GM12878 (cell line): ENCODE data around the gene HES7. TPM values are rescaled to one million over a fixed set of nuclear protein-coding genes. Genes with fewer than 3 reads are reported as not detected.
A peak's percentile ranks its signal among the peaks of the same experiment; 100 is the strongest.

Experiments used
- ATAC-seq: fragments of 200-7000 bp; cut with Tn5 transposase; 3 replicates; pipeline ENCODE4 v1.9.1; 2020; ENCODE audit warnings: mild to moderate bottlenecking, moderate library complexity
- BruUV-seq: library from RNA; stranded (reverse); fragments of 400-500 nt; replicated peaks from 2 replicates; lab custom pipeline; 2021; lab: Mats Ljungman, UMichigan
- CTCF ChIA-PET: fragments of 300-600 bp; sonication (Branson Sonifier 250); formaldehyde crosslinking; extraction: SDS; loops from one replicate; lab custom pipeline; 2021; ENCODE audit warnings: inconsistent platforms; lab: Yijun Ruan, JAX
- POLR2A ChIA-PET: fragments of 350-600 bp; formaldehyde crosslinking; extraction: SDS; loops from one replicate; lab custom pipeline; 2021; ENCODE audit warnings: inconsistent platforms; lab: Charles Lee
- RAD21 ChIA-PET: fragments of 300-600 bp; sonication (Branson Sonifier 250); formaldehyde crosslinking; loops from one replicate; lab custom pipeline; 2023; ENCODE audit warnings: antibody characterized with exemption; ENCODE audit not compliant: unreplicated experiment; lab: Charles Lee
- SMC1A ChIA-PET: fragments of 300-600 bp; sonication (Branson Sonifier 250); formaldehyde crosslinking; loops from one replicate; lab custom pipeline; 2023; ENCODE audit not compliant: unreplicated experiment, uncharacterized antibody; lab: Charles Lee
- DNase-seq: peaks from one replicate; pipeline ENCODE4 v3.0.0-alpha.2; 2011; ENCODE audit warnings: low read depth, low spot score
- FAIRE-seq: peaks from 3 replicates; lab custom pipeline; 2011; peaks lifted over from hg19 to GRCh38; lab: Jason Lieb, UNC
- H2AFZ ChIP-seq: 2 replicates; pipeline ENCODE4 v1.6.0; 2011; ENCODE audit warnings: low read depth, low read length, control low read depth; ENCODE audit not compliant: control insufficient read depth
- H3K27ac ChIP-seq: 2 replicates; pipeline ENCODE4 v1.5.1; 2011; ENCODE audit warnings: control low read depth; ENCODE audit not compliant: control insufficient read depth, insufficient read depth
- H3K27me3 ChIP-seq, 2 experiments: replicated peaks in 1 of 2; 2 replicates each; pipeline versions ENCODE4 v1.6.0 to v1.6.1; 2011; ENCODE audit warnings: low read length in 1 of 2; ENCODE audit not compliant: control insufficient read depth in 2 of 2, insufficient read depth in 2 of 2
- H3K36me3 ChIP-seq, 2 experiments: 2 replicates each; pipeline ENCODE4 v1.5.1; 2011; ENCODE audit warnings: low read length in 1 of 2; ENCODE audit not compliant: control insufficient read depth in 2 of 2, insufficient read depth in 2 of 2
- H3K4me1 ChIP-seq: 2 replicates; pipeline ENCODE4 v1.6.1; 2011; ENCODE audit warnings: mild to moderate bottlenecking, low read length, moderate library complexity, mixed read lengths; ENCODE audit not compliant: control insufficient read depth, insufficient read depth
- H3K4me2 ChIP-seq: 2 replicates; pipeline ENCODE4 v1.6.0; 2011; ENCODE audit warnings: control low read depth; ENCODE audit not compliant: control insufficient read depth, insufficient read depth
- H3K4me3 ChIP-seq: fragments of 200-600 bp; sonication (generic); 2 replicates; pipeline ENCODE4 v1.5.1; 2016
- H3K79me2 ChIP-seq: 2 replicates; pipeline ENCODE4 v1.6.0; 2011; ENCODE audit warnings: low read length; ENCODE audit not compliant: control insufficient read depth, insufficient read depth
- H3K9ac ChIP-seq: 2 replicates; pipeline ENCODE4 v1.8.0; 2011; ENCODE audit warnings: low read length, control low read depth, mixed read lengths; ENCODE audit not compliant: control insufficient read depth, insufficient read depth
- H3K9me3 ChIP-seq: replicated peaks from 3 replicates; pipeline ENCODE4 v1.5.1; 2011; ENCODE audit warnings: mild to moderate bottlenecking, low read length; ENCODE audit not compliant: control insufficient read depth, insufficient read depth
- H4K20me1 ChIP-seq: 2 replicates; pipeline ENCODE4 v1.6.0; 2011; ENCODE audit not compliant: control insufficient read depth, insufficient read depth
- IRF4 ChIP-seq: IDR thresholded peaks from 2 replicates; pipeline ENCODE4 v1.6.1; 2011; ENCODE audit warnings: low read depth, low read length
- MYC ChIP-seq: IDR thresholded peaks from 2 replicates; pipeline ENCODE4 v1.6.1; 2011; ENCODE audit warnings: mild to moderate bottlenecking, low read length, moderate library complexity, inconsistent platforms; ENCODE audit not compliant: insufficient read depth, insufficient replicate concordance, insufficient read length, severe bottlenecking
- PML ChIP-seq: IDR thresholded peaks from 2 replicates; pipeline ENCODE4 v1.6.1; 2012; ENCODE audit warnings: low read length, inconsistent platforms
- RB1 ChIP-seq: fragments of 450-650 bp; formaldehyde crosslinking; IDR thresholded peaks from 2 replicates; pipeline ENCODE4 v1.6.1; 2017; ENCODE audit warnings: mild to moderate bottlenecking, borderline replicate concordance
- SIN3A ChIP-seq: IDR thresholded peaks from 2 replicates; pipeline ENCODE4 v1.6.1; 2012; ENCODE audit warnings: low read depth, low read length, improper control_type of control experiment
- SMAD1 ChIP-seq: fragments of 450-650 bp; IDR thresholded peaks from 2 replicates; pipeline ENCODE4 v1.6.1; 2018; ENCODE audit warnings: mild to moderate bottlenecking, low read depth; ENCODE audit not compliant: partially characterized antibody
- SMC3 ChIP-seq: IDR thresholded peaks from 2 replicates; pipeline ENCODE4 v1.6.1; 2011; ENCODE audit warnings: low read length, improper control_type of control experiment, borderline replicate concordance
- WRNIP1 ChIP-seq: IDR thresholded peaks from 2 replicates; pipeline ENCODE4 v1.6.1; 2011; ENCODE audit warnings: low read depth, low read length, improper control_type of control experiment, borderline replicate concordance
- WGBS: methylation state at CpG from one replicate; pipeline ENCODE4 v1.1.6; 2016; ENCODE audit warnings: low lambda C conversion rate; ENCODE audit not compliant: insufficient replicate concordance, insufficient coverage; ENCODE audit errors: missing lambda C conversion rate; 5-methylcytosine and 5-hydroxymethylcytosine counted together
- in situ Hi-C: fragments of 300-500 bp; cut with MboI; formaldehyde crosslinking; loops from 9 replicates; pipeline ENCODE4 v1.14.3; 2018; ENCODE audit warnings: mixed read lengths
- intact Hi-C: fragments of 100-400 bp; cut with micrococcal nuclease; formaldehyde crosslinking; loops from one replicate; pipeline ENCODE4 v1.14.2; 2022; ENCODE audit not compliant: unreplicated experiment
- polyA plus RNA-seq, 11 experiments: library from polyadenylated mRNA; depleted of rRNA in 4 of 11; unstranded in 6 of 11; stranded (reverse) in 5 of 11; fragments of >200 nt; fragmentation: Nextera tagmentation in 4 of 11; fragmentation: Illumina TruSeq in 1 of 11; extraction: Ambion mirVana in 4 of 11; extraction: Trizol in 1 of 11; gene quantifications; 1 replicate in 1 of 11; 2 replicates in 10 of 11; pipeline versions ENCODE4 v1.2.1 to v1.2.3, GENCODE V29; 2011 to 2016; ENCODE audit warnings: inconsistent platforms in 2 of 11, missing spikeins in 2 of 11, low read depth in 1 of 11
- total RNA-seq, 4 experiments: library from RNA; depleted of rRNA in 3 of 4; stranded (reverse); fragments of >200 nt in 3 of 4; fragmentation: Illumina TruSeq in 1 of 4; extraction: Trizol in 1 of 4; gene quantifications; 2 replicates each; pipeline versions ENCODE4 v1.2.1 to v1.2.3, GENCODE V29; 2013 to 2021
- TF ChIP-seq, protein P1 (sequence below): fragments of 150-350 bp; IDR thresholded peaks from 2 replicates; pipeline ENCODE4 v1.6.1; 2016; ENCODE audit warnings: low read depth, low read length
- TF ChIP-seq, protein P2 (sequence below): fragments of 150-350 bp; IDR thresholded peaks from 2 replicates; pipeline ENCODE4 v1.6.1; 2014; ENCODE audit warnings: mild to moderate bottlenecking, low read depth, low read length
- TF ChIP-seq, protein P3 (sequence below): fragments of 450-650 bp; IDR thresholded peaks from 2 replicates; pipeline ENCODE4 v1.6.1; 2018; ENCODE audit warnings: borderline replicate concordance, mild to moderate bottlenecking; ENCODE audit not compliant: partially characterized antibody

Gene HES7
- total and polyA plus RNA-seq, 10 of the 15 experiments (the other 5 are each of a cell fraction or from before 2014, with no cell fraction given), result 0.07 to 1.3 (median 0.63) TPM; not detected in 4

DNA sequence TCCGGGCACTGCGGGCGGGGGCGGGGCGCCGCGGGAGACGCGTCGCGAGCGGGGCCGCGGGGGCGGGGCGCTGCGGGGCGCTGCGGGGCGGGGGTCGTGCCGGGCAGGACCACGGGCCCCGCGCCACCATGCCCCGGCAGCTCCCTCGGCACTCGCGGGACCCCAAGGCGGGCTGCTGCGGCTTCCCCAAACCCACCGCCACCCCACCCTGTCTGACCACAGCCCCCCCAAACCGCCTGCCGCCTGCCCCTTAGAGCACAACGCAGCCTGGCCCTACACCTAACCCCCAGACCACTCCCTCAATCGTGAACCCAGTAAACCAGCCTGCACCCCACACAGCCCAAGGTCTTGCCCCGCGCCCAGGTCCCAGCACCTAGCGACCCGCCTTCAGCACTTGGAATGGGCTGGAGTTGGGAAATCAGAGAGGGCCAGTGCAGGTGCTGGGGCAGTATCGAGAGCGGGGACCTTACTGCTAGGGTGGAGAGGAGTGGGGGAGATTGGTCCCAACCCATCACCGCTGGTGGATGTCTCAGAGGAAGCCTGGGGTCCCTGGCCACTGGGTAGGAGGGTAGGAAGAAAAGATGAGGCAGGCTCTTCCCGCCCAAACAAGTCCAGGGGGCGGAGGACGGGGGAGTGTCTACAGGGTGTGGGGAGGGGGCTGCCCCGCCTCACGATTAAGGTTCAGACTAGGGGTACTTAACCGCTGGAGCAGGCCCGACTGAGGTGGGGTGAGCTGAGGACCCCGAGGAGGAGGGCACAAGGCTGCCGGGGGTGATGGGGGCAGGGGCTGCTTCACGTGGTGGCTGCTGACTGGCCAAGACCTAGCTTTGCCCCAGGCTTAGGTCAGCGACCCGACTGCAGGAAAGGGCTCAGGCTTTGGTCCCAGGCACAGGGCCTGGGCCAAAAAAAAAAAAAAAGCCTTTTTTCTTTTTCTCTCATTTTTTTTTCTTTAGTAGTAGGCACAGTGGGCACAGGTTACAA, 39.4 kb upstream of the HES7 start (continued):
- TF ChIP-seq MYC (no peak), IRF4 (no peak)

DNA sequence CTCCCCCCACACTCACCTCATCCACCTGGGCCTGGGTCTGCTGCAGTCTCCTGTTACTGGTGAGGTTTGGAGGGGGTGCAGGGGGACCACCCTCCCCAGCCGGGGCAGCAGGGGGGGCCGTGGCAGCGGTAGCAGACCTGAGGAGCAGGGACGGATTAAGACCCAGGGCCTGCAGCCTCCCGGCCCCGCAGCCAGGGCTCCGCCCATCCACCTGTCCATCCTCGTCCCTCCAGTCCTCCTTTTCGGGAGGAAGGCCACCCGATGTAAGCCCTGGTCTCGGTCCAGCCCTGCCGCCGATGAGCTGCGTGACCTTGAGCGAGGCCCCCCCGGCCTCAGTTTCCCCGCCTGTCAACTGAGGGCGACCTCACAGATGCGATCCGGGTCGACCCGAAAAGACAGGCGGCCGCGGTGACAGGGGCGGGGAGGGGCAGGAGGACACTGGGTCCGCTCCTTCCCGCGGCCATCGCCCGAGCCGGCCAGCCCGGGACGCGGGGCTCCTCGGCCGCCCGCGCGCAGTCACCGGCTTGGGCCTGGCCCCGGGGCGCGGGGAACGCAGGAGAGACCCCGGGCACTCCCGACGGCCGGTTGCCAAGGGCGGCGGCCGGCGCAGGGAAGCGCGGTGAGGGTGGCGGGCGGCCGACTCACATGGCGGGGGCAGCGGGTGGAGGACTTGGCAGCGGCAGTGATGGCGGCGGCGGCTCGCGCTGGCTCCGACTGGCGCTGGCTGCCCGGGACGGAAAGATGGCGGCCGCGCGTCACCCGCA, 38.5 kb upstream of the HES7 start, which contains the start of gene VAMP2:
VAMP2 (minus strand) TSS at position 716 of the 764 bp plus-strand sequence; CDS start at position 647, 69 bp downstream.
- DNase-seq (no peak), ATAC-seq (peak; percentile 69), FAIRE-seq (no peak)
- no peaks in the 10 kb centered on the region for H4K20me1 ChIP-seq
- peak within 1 kb of the TSS; percentile 94 for H2AFZ ChIP-seq
- ChIA-PET POLR2A (interaction anchor here (0.6 to 2.6 kb wide), 3 partner anchors 11 to 72 kb away, joined by 3 to 12 read pairs (median 3); partner anchors contain the start of gene AURKB), SMC1A (interaction anchor here (0.7 to 2.7 kb wide), 2 partner anchors 25 to 43 kb away, joined by 3 to 11 read pairs; no protein-coding TSS in a partner anchor), RAD21 (interaction anchor here (2.2 kb wide), 1 partner anchor 43 kb away, joined by 9 read pairs; no protein-coding TSS in a partner anchor), CTCF (interaction anchor here (2.3 kb wide), 1 partner anchor 24 kb away, joined by 11 read pairs; no protein-coding TSS in a partner anchor)
- peak within 1 kb of the TSS; percentile 91 for H3K9ac ChIP-seq
- BruUV-seq, result no TSS peak
- H3K4me2 ChIP-seq, result peak within 1 kb of the TSS; percentile 100
- H3K4me1 ChIP-seq, result peaks cover 33% of the 10 kb centered on the region
- in situ Hi-C loops (no loop called here), intact Hi-C loops (loop anchor here (5.0 kb wide), 1 partner anchor 100 kb away; no protein-coding TSS in a partner anchor)
- H3K36me3 ChIP-seq, result peaks cover 0 to 5% of the 10 kb centered on the region in 2 experiments; a peak in 1 of 4 replicates
- H3K9me3 ChIP-seq, result no peaks in the 10 kb centered on the region
- H3K27me3 ChIP-seq, result no peaks in the 10 kb centered on the region
- H3K79me2 ChIP-seq, result peaks cover 24% of the 10 kb centered on the region
- 1% methylated on average over 44 of the region's 75 CpGs for WGBS
- peak within 1 kb of the TSS; percentile 87 for H3K27ac ChIP-seq
- peak within 1 kb of the TSS; percentile 95 for H3K4me3 ChIP-seq
- TF ChIP-seq PML, result no peak
- no peak for TF ChIP-seq SMAD1
- TF ChIP-seq, protein P1, sequence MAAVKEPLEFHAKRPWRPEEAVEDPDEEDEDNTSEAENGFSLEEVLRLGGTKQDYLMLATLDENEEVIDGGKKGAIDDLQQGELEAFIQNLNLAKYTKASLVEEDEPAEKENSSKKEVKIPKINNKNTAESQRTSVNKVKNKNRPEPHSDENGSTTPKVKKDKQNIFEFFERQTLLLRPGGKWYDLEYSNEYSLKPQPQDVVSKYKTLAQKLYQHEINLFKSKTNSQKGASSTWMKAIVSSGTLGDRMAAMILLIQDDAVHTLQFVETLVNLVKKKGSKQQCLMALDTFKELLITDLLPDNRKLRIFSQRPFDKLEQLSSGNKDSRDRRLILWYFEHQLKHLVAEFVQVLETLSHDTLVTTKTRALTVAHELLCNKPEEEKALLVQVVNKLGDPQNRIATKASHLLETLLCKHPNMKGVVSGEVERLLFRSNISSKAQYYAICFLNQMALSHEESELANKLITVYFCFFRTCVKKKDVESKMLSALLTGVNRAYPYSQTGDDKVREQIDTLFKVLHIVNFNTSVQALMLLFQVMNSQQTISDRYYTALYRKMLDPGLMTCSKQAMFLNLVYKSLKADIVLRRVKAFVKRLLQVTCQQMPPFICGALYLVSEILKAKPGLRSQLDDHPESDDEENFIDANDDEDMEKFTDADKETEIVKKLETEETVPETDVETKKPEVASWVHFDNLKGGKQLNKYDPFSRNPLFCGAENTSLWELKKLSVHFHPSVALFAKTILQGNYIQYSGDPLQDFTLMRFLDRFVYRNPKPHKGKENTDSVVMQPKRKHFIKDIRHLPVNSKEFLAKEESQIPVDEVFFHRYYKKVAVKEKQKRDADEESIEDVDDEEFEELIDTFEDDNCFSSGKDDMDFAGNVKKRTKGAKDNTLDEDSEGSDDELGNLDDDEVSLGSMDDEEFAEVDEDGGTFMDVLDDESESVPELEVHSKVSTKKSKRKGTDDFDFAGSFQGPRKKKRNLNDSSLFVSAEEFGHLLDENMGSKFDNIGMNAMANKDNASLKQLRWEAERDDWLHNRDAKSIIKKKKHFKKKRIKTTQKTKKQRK, result no peak
- 0 out of 2 replicates have a peak, but pooled peaks have one; percentile 40 for TF ChIP-seq SIN3A
- TF ChIP-seq, protein P2, sequence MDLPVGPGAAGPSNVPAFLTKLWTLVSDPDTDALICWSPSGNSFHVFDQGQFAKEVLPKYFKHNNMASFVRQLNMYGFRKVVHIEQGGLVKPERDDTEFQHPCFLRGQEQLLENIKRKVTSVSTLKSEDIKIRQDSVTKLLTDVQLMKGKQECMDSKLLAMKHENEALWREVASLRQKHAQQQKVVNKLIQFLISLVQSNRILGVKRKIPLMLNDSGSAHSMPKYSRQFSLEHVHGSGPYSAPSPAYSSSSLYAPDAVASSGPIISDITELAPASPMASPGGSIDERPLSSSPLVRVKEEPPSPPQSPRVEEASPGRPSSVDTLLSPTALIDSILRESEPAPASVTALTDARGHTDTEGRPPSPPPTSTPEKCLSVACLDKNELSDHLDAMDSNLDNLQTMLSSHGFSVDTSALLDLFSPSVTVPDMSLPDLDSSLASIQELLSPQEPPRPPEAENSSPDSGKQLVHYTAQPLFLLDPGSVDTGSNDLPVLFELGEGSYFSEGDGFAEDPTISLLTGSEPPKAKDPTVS, result no peak
- no peak for TF ChIP-seq SMC3
- TF ChIP-seq, protein P3, sequence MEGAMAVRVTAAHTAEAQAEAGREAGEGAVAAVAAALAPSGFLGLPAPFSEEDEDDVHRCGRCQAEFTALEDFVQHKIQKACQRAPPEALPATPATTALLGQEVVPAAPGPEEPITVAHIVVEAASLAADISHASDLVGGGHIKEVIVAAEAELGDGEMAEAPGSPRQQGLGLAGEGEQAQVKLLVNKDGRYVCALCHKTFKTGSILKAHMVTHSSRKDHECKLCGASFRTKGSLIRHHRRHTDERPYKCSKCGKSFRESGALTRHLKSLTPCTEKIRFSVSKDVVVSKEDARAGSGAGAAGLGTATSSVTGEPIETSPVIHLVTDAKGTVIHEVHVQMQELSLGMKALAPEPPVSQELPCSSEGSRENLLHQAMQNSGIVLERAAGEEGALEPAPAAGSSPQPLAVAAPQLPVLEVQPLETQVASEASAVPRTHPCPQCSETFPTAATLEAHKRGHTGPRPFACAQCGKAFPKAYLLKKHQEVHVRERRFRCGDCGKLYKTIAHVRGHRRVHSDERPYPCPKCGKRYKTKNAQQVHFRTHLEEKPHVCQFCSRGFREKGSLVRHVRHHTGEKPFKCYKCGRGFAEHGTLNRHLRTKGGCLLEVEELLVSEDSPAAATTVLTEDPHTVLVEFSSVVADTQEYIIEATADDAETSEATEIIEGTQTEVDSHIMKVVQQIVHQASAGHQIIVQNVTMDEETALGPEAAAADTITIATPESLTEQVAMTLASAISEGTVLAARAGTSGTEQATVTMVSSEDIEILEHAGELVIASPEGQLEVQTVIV, result no peak
- TF ChIP-seq WRNIP1, result no peak
- TF ChIP-seq RB1, result 0 out of 2 replicates have a peak, but pooled peaks have one; percentile 46
